ENCODE data around the gene CEL. TPM values are rescaled to one million over a fixed set of nuclear protein-coding genes. Genes with fewer than 3 reads are reported as not detected.
A peak's percentile ranks its signal among the peaks of the same experiment; 100 is the strongest.

The CEL gene
- total RNA-seq, 1 donor from 2014 or later, result 3.5 TPM

DNA sequence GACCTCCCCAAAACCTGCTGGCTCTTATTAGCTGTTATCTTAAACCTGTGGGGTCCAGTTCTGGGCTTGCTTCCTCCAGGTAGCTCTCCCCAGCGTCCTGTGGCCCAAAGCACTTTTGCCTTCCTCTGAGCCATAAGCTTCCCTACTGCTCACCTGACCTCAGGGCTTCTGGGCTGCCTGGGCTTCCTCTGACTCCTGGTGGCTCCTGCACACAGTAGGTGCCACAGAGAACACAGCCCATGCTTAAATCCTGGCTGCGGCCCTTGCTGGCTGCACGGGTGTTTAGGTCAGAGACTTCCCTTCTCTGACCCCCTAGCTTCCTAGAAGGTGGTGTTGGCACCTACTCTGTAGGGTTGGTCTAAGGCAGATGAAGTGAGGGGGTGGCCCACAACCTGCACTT lies 56.8 kb downstream of the CEL start:
- Mint-ChIP-seq H3K9me3 (no peaks in the 10 kb centered on the region), H3K36me3 (ENCODE audit: low read depth) (no peaks in the 10 kb centered on the region), H3K4me3 (peak overlapping the region; percentile 84), H3K4me1 (peaks cover 54% of the 10 kb centered on the region), H3K27ac (ENCODE audit: unreplicated experiment) (no peak overlapping the region), H3K27me3 (ENCODE audit: low read depth) (no peaks in the 10 kb centered on the region)
- no peak for DNase-seq (ENCODE audit: low read depth, low spot score)
- TF ChIP-seq, protein P1, sequence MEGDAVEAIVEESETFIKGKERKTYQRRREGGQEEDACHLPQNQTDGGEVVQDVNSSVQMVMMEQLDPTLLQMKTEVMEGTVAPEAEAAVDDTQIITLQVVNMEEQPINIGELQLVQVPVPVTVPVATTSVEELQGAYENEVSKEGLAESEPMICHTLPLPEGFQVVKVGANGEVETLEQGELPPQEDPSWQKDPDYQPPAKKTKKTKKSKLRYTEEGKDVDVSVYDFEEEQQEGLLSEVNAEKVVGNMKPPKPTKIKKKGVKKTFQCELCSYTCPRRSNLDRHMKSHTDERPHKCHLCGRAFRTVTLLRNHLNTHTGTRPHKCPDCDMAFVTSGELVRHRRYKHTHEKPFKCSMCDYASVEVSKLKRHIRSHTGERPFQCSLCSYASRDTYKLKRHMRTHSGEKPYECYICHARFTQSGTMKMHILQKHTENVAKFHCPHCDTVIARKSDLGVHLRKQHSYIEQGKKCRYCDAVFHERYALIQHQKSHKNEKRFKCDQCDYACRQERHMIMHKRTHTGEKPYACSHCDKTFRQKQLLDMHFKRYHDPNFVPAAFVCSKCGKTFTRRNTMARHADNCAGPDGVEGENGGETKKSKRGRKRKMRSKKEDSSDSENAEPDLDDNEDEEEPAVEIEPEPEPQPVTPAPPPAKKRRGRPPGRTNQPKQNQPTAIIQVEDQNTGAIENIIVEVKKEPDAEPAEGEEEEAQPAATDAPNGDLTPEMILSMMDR (conservative IDR thresholded peaks at IDR 0.05), result no peak

DNA sequence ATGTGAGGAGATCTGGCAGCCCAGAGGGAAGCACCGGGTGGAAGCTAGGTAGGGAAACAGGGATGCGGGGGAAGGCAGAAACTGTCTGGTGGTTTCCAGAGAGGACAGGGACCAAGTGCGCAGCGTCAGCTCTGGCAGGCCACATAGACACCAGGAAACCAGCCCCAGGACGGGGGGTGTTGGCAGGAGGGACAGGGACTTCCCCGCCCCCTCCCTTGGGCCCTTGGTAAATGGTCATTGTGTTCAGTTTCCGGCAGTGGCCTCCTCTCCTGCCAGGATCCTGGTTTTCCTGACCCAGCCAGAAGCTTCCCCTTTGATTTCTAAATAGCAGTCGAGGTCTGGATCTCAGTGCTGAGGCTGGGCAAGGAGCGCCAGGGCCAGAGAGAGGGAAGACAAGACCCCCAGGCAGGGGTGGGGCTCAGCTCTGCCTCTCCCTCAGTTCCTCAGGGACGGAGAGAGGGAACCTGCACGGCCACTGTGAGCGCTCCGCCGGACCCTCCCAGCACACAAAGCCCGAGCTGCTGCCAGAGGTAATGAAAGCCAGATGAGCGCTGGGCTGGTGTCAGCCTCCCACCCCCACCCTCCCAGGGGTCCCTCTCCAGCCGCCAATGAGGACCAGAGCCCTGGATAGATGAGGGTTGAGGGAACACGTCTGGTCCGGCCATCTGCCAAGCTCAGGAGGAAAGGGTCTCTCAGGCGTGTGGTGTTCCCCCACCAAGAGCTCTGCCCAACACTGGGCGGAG lies 57.5 kb downstream of the CEL start:
- Mint-ChIP-seq H3K27me3 (ENCODE audit: low read depth) (no peaks in the 10 kb centered on the region), H3K4me3 (peak overlapping the region; percentile 84), H3K9me3 (no peaks in the 10 kb centered on the region), H3K27ac (ENCODE audit: unreplicated experiment) (peak overlapping the region; percentile 87), H3K36me3 (ENCODE audit: low read depth) (no peaks in the 10 kb centered on the region), H3K4me1 (peaks cover 54% of the 10 kb centered on the region)
- DNase-seq (ENCODE audit: low read depth, low spot score), result no peak
- TF ChIP-seq, protein P1 (conservative IDR thresholded peaks at IDR 0.05), result no peak

DNA sequence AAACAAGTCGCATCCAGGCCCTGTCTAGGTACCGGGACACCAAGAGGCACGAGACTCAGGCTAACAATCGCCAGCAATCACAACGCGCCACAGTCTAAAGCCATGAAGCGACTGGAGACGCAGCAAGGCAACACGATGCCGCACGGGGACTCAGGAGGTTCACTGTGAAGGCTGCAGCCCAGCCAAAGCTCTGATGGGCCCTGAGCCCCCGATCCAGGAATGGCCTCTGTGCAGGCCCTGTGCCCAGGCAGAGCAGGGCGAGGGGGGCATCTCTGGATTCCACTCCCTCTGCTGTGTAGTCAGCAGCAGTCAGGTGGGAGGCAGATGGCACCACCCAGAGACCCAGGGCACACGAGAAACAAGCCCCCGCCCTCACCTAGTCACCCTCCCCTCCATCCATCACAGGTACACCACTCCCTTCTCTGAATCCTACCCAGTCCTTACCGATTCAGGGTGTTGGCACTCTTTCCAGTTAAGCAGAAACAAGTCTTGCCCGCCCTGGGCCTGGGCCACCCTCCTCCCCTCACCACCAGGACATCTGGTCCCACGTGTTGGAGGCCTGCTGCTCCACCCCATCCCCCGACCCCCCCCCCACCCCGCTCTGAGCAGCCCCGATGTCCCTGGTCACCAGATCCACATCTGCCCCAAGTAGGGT lies 58.2 kb downstream of the CEL start:
- TF ChIP-seq, protein P1 (conservative IDR thresholded peaks at IDR 0.05), result no peak
- peaks cover 59% of the 10 kb centered on the region for H3K4me1 Mint-ChIP-seq
- peak overlapping the region; percentile 84 for H3K4me3 Mint-ChIP-seq
- peak overlapping the region; percentile 87 for H3K27ac Mint-ChIP-seq (ENCODE audit: unreplicated experiment)
- H3K36me3 Mint-ChIP-seq (ENCODE audit: low read depth), result no peaks in the 10 kb centered on the region
- no peaks in the 10 kb centered on the region for H3K9me3 Mint-ChIP-seq
- no peak for DNase-seq (ENCODE audit: low read depth, low spot score)
- no peaks in the 10 kb centered on the region for H3K27me3 Mint-ChIP-seq (ENCODE audit: low read depth)

DNA sequence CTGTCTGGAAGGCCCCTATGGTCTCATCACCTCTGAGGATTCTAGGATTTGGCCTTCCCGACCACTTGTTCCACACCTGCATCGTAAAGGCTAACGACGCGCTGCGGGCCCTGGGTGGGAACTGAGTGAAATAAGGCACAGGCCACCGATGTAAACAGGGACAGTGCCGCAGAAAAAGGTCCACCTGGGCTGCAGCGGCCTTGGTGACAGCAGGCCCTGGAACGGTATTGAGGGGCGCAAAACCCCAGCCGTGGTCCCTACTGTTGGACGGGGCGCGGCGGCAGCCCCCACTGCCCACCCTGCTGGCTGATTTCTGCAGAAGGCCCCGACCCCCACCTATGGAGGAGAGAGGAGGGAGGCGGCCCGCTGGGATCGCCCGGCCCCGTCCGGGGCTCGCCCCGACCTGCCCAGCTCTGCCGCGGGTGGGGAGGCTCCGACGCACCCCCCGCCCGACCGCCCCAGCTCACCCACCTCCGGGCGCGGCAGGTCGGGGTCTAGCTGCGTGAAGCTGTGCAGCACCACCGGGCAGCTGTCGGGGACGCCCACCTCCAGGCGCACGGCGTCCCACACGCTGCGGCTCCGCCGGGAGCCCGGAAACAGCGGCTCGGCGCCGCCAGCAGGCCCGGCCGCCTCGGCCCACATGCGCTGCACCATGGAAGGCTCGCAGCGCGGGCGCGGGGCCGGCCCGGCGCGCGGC lies 58.9 kb downstream of the CEL start:
- Mint-ChIP-seq H3K4me1 (peaks cover 61% of the 10 kb centered on the region), H3K4me3 (peak overlapping the region; percentile 85), H3K27me3 (ENCODE audit: low read depth) (no peaks in the 10 kb centered on the region), H3K36me3 (ENCODE audit: low read depth) (no peaks in the 10 kb centered on the region), H3K9me3 (no peaks in the 10 kb centered on the region), H3K27ac (ENCODE audit: unreplicated experiment) (no peak overlapping the region)
- no peak for DNase-seq (ENCODE audit: low read depth, low spot score)
- TF ChIP-seq, protein P1 (conservative IDR thresholded peaks at IDR 0.05), result no peak

Small RNA genes lying within 50 kb of the gene (microRNA-seq; reads per million reads assigned to microRNA genes)
- gene MIR6877, result 50.3 reads per million, percentile 51 among the genes with 10 or more reads in this experiment

Other genes starting within 250 kb of the CEL start
- 0.96 and 1.3 TPM in 2 replicates for gene AK8, start 183.7 kb upstream of the CEL start, total RNA-seq
- 3.6 and 4.1 TPM in 2 replicates for gene SPACA9, start 183.1 kb upstream of the CEL start, total RNA-seq
- 50.9 and 57.4 TPM in 2 replicates for gene TSC1, start 117.4 kb upstream of the CEL start, total RNA-seq
- gene GFI1B, start 83.3 kb upstream of the CEL start, total RNA-seq, result not detected in 2 replicates
- gene GTF3C5, start 31.0 kb upstream of the CEL start, total RNA-seq, result 105 and 108 TPM in 2 replicates
- 72.4 and 73.8 TPM in 2 replicates for gene RALGDS, start 59.3 kb downstream of the CEL start, total RNA-seq
- 12.9 and 13.8 TPM in 2 replicates for gene GBGT1, start 101.9 kb downstream of the CEL start, total RNA-seq
- not detected in 2 replicates for gene OBP2B, start 147.3 kb downstream of the CEL start, total RNA-seq
- gene ABO, start 213.2 kb downstream of the CEL start, total RNA-seq, result 0.11 and 0.40 TPM in 2 replicates

All from neural crest cell (in vitro differentiated cells).